ENCODE measurements around the gene CGA.

The CGA gene

DNA sequence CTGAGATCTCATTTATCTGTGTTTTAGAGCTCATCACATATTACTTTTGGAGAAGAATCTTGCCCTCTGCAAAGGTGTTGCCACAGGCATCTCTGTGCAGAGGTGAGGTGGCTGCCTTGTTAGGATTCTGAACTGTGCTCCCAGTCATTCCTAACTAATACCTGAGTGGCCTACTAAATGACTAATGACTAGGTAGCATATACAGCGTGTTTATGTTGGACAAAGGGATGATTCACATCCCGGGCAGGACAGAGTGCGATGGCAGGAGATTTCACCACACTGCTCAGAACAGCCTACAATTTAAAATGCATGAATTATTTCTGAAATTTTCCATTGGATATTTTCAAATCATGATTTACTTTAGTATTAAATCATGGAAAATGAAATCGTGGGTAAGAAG is 23.1 kb upstream of the CGA start:
- no peak overlapping the region for H3K27ac ChIP-seq
- TF ChIP-seq, protein P1, sequence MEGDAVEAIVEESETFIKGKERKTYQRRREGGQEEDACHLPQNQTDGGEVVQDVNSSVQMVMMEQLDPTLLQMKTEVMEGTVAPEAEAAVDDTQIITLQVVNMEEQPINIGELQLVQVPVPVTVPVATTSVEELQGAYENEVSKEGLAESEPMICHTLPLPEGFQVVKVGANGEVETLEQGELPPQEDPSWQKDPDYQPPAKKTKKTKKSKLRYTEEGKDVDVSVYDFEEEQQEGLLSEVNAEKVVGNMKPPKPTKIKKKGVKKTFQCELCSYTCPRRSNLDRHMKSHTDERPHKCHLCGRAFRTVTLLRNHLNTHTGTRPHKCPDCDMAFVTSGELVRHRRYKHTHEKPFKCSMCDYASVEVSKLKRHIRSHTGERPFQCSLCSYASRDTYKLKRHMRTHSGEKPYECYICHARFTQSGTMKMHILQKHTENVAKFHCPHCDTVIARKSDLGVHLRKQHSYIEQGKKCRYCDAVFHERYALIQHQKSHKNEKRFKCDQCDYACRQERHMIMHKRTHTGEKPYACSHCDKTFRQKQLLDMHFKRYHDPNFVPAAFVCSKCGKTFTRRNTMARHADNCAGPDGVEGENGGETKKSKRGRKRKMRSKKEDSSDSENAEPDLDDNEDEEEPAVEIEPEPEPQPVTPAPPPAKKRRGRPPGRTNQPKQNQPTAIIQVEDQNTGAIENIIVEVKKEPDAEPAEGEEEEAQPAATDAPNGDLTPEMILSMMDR (conservative IDR thresholded peaks at IDR 0.05) = no peak

DNA sequence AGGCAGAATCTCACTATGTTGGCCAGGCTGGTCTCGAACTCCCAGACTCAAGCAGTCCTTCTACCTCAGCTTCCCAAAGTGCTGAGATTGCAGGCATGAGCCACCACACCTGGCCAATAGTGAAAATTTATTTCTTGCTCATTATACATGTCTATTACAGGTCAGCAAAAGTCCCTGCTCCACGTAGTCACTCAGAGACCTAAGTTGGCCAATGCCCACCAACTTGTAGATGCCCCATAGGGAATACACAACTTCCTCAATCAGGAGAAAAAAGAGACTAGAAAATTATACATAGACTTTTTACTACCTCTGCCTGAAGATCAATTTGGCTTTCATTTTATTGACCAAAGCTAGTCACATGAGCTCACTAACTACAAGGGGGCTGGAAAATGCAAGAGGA is 22.0 kb upstream of the CGA start:
- no peak overlapping the region for H3K27ac ChIP-seq
- TF ChIP-seq, protein P1 (conservative IDR thresholded peaks at IDR 0.05) = no peak

DNA sequence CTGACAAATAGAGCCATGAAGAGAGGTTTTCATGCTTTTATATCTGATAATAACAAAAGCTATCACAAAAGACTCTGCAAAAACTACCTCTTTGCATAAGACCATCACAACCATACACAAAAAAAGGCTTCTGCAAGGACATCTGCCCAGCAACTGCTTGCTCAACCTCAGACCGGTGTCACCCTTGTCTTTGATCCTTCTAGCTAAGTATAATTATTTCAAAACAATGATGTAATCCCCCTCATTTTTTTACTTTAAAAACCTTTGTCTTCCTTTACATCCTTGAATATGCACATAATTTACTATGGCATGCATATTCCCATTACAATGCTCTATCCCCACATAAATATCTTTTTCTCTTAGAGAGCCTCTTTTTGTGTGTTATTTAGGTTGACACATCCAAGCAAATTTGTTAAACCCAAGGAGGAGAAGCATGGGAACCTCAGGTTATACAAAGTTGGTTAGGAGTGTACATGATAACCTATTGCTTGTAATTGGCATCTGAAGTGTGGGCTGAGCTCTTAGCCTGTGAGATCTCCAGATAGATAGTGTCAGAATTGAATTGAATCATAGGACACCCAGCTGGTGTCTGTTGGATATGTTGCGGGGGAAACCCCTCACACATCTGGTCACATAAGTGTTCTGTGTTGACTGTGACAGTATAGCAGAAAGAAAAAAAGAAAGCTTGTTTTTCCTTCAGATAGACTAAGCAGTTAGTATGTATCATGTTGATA is 20.7 kb upstream of the CGA start:
- no peak overlapping the region for H3K27ac ChIP-seq
- TF ChIP-seq, protein P1 (conservative IDR thresholded peaks at IDR 0.05) = no peak

DNA sequence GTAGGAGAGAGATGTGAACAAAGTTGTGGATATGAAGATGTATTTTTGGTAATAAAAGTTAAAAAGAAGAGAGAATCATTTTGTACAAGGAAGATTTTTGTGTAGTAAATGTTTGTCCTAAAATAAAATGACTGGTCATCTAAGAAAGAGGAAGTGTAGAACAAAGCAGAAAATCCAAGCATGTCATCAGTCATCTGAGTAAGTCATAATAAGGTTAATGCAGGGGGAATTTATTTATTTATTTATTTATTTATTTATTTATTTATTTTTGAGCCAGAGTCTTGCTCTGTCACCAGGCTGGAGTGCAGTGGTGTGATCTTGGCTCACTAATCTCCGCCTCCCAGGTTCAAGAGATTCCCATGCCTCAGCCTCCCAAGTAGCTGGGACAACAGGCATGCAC is 15.7 kb upstream of the CGA start:
- TF ChIP-seq, protein P1 (conservative IDR thresholded peaks at IDR 0.05) = no peak
- no peak overlapping the region for H3K27ac ChIP-seq

DNA sequence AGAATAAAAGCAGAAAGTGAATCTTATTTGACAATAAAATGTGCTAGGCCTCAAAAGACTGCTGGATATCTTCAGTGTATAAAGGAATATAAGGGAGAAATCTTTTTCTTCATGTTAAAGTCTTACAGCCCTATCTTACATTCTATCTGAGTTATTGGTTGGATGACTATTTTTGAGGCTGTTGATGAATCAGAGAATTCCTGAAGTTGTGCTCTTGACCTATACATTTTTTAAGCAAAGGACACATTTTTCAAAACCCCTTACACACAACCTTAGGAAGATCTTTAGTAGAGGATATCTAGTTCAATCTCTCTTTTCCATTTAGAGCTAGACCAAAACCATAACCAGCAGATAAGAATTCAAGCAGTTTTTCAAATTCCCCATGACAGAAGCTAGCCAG is 10.9 kb upstream of the CGA start:
- H3K27ac ChIP-seq = no peak overlapping the region
- TF ChIP-seq, protein P1 (conservative IDR thresholded peaks at IDR 0.05) = no peak

DNA sequence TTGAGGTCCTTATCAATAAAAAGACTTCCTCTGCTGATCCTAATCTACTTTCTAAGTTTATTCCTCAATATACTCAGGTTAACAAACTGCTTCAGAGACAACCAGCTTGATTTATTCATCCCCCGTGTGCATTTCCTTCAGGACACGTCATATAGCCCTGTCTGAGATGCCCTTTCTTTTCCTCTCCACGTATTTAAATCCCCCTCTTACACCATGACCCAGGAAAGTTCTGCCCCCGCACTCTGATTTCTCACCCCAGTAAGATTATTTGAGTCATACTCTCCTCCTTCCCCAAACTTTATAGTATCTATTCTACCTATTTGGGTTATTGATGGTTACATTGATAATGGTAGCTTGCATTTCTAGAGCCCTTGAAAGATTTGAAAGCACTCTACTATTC is 9.8 kb upstream of the CGA start:
- no peak overlapping the region for H3K27ac ChIP-seq
- TF ChIP-seq, protein P1 (conservative IDR thresholded peaks at IDR 0.05) = no peak

DNA sequence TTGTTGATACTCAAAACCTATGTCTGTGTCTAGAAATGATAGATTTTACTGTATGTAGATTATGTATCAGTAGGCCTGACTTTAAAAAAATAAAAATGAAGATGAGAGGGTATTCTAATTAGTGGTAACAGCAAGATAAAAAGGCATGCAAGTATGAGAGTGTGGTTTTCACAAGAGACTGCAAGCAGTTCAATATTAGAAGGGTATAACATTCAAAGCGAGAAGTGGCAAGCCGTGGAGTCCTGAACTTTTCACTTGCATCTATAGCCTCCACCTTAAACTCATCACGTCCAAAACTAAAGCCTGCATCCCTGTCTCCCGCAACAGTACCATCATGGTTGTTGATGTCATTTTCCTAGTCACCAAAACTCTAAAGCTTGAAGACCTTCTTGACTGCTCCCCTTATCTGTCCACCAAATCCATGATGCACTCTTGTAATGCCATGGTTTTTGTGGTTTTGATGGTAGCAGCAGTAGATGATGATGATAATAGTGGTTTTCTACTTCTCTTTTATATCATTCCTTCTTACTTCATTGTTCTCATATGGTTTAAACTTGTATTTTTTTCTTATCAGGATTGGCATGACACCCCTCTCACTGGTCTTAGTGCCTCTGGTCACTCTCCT is 9.2 kb upstream of the CGA start:
- TF ChIP-seq, protein P1 (conservative IDR thresholded peaks at IDR 0.05) = no peak
- no peak overlapping the region for H3K27ac ChIP-seq

Data from VCaP (cell line).